ENCODE measurements around the gene CENPB. TPM values are rescaled to one million over a fixed set of nuclear protein-coding genes. Genes with fewer than 3 reads are reported as not detected.
A peak's percentile ranks its signal among the peaks of the same experiment; 100 is the strongest.

Gene CENPB
- total RNA-seq, 4 donors from 2014 or later: 57.0 to 81.4 (median 66.4) TPM

DNA sequence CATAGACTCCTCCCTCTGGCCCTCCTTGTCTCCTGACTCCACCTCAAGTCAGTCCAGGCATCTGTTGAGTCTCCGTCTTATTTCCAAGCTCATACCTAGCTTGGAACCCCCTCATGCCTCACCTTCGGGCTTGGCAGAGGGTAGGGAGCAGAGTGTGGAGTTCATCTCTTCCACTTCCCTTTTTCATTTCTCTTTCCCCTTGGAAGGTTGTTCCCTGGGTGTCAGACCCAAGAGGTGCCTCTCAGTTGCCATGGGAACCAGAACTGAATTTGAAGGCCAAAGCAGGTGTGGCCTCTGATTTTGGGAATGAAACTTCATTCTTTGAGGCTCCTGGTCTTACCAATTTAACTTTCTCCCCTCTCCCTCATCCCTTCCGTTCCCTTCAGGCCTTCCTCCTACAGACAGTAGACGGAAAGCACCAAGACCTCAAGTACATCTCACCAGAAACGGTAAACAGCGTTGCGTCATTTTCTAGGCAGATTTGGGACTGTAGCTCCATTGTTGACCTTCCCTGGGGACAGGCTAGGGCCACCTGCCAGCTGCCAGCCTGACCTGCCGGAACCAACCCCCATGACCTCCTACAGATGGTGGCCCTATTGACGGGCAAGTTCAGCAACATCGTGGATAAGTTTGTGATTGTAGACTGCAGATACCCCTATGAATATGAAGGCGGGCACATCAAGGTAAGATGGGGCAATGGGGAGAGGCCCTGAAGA lies 16.1 kb upstream of the CENPB start:
- H3K4me1 ChIP-seq: peaks cover 90% of the 10 kb centered on the region

GRCh38 chr20:3801846-3802245 lies 15.3 kb upstream of the CENPB start:
- no peak for DNase-seq (ENCODE audit: low spot score in 2 of 2)
- Histone ChIP-seq H3K27me3 (no peaks in the 10 kb centered on the region), H3K4me3 (no peak overlapping the region), H3K9me3 (no peaks in the 10 kb centered on the region), H3K4me1 (peaks cover 90% of the 10 kb centered on the region), H3K27ac (no peak overlapping the region), H3K36me3 (peaks cover 45% of the 10 kb centered on the region)
- 95% methylated on average over 8 of the region's 13 CpGs for WGBS
- TF ChIP-seq, protein P1, sequence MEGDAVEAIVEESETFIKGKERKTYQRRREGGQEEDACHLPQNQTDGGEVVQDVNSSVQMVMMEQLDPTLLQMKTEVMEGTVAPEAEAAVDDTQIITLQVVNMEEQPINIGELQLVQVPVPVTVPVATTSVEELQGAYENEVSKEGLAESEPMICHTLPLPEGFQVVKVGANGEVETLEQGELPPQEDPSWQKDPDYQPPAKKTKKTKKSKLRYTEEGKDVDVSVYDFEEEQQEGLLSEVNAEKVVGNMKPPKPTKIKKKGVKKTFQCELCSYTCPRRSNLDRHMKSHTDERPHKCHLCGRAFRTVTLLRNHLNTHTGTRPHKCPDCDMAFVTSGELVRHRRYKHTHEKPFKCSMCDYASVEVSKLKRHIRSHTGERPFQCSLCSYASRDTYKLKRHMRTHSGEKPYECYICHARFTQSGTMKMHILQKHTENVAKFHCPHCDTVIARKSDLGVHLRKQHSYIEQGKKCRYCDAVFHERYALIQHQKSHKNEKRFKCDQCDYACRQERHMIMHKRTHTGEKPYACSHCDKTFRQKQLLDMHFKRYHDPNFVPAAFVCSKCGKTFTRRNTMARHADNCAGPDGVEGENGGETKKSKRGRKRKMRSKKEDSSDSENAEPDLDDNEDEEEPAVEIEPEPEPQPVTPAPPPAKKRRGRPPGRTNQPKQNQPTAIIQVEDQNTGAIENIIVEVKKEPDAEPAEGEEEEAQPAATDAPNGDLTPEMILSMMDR (IDR thresholded peaks at IDR 0.05): no peak
- TF ChIP-seq POLR2AphosphoS5 (IDR thresholded peaks at IDR 0.05) (no peak), EP300 (IDR thresholded peaks at IDR 0.05) (no peak), POLR2A (IDR thresholded peaks at IDR 0.05) (no peak)

More for the DNA sequence above, 16.1 kb upstream of the CENPB start:
- no peak overlapping the region for H3K4me3 ChIP-seq
- no peaks in the 10 kb centered on the region for H3K9me3 ChIP-seq
- no peak overlapping the region for H3K27ac ChIP-seq
- 83% methylated on average over 11 of the region's 11 CpGs for WGBS
- no peak for TF ChIP-seq EP300 (IDR thresholded peaks at IDR 0.05)
- no peak for TF ChIP-seq POLR2A (IDR thresholded peaks at IDR 0.05)
- TF ChIP-seq, protein P1 (IDR thresholded peaks at IDR 0.05): no peak
- H3K36me3 ChIP-seq: peaks cover 45% of the 10 kb centered on the region
- no peaks in the 10 kb centered on the region for H3K27me3 ChIP-seq
- no peak for DNase-seq (ENCODE audit: low spot score in 2 of 2)

DNA sequence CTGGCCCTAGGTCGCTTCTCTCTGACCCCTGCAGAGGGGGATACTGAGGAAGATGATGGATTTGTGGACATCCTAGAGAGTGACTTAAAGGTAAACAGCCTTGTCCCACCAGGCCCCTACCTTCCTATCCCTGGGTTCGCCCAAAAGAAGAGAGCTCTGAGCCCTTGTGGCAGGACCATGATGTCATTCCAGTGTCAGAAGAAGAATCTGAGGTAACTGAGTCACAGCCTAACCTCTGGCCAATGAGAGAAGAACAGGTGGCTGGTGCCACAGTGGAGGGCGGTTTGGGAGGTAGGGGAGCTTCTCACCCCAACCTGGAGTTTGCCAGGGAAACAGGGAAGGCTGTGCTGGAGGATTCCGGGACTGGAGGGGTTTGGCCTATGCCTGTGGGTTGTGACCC lies 14.8 kb upstream of the CENPB start:
- H3K36me3 ChIP-seq: peaks cover 45% of the 10 kb centered on the region
- no peaks in the 10 kb centered on the region for H3K27me3 ChIP-seq
- H3K4me1 ChIP-seq: peaks cover 90% of the 10 kb centered on the region
- DNase-seq (ENCODE audit: low spot score in 2 of 2): no peak
- TF ChIP-seq, protein P1 (IDR thresholded peaks at IDR 0.05): no peak
- TF ChIP-seq EP300 (IDR thresholded peaks at IDR 0.05) (no peak), POLR2AphosphoS5 (IDR thresholded peaks at IDR 0.05) (no peak), POLR2A (IDR thresholded peaks at IDR 0.05) (no peak)
- H3K9me3 ChIP-seq: no peaks in the 10 kb centered on the region
- H3K4me3 ChIP-seq: no peak overlapping the region
- no peak overlapping the region for H3K27ac ChIP-seq
- WGBS: 83% methylated on average over 4 of the region's 4 CpGs

DNA sequence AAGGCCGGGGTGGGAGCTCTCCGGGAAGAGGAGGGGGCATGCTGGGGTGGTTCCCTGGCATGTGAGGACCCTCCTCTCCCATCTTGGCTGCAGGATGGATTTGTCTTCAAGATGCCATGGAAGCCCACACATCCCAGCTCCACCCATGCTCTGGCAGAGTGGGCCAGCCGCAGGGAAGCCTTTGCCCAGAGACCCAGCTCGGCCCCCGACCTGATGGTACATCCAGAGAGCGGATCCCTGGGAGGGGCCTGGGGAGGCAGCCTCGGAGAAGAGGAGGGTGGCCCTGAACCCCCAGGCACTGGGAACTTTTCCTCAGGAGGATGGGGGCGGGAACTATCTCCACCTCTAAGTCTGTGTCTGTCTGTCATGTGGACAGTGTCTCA lies 14.3 kb upstream of the CENPB start:
- WGBS: 62% methylated on average over 6 of the region's 8 CpGs
- peaks cover 45% of the 10 kb centered on the region for H3K36me3 ChIP-seq
- peaks cover 88% of the 10 kb centered on the region for H3K4me1 ChIP-seq
- H3K27me3 ChIP-seq: no peaks in the 10 kb centered on the region
- H3K27ac ChIP-seq: peak overlapping the region; percentile 30
- TF ChIP-seq POLR2AphosphoS5 (IDR thresholded peaks at IDR 0.05): no peak
- no peak for TF ChIP-seq EP300 (IDR thresholded peaks at IDR 0.05)
- TF ChIP-seq, protein P1 (IDR thresholded peaks at IDR 0.05): no peak
- TF ChIP-seq POLR2A (IDR thresholded peaks at IDR 0.05): no peak
- H3K9me3 ChIP-seq: no peaks in the 10 kb centered on the region
- no peak for DNase-seq (ENCODE audit: low spot score in 2 of 2)
- no peak overlapping the region for H3K4me3 ChIP-seq

DNA sequence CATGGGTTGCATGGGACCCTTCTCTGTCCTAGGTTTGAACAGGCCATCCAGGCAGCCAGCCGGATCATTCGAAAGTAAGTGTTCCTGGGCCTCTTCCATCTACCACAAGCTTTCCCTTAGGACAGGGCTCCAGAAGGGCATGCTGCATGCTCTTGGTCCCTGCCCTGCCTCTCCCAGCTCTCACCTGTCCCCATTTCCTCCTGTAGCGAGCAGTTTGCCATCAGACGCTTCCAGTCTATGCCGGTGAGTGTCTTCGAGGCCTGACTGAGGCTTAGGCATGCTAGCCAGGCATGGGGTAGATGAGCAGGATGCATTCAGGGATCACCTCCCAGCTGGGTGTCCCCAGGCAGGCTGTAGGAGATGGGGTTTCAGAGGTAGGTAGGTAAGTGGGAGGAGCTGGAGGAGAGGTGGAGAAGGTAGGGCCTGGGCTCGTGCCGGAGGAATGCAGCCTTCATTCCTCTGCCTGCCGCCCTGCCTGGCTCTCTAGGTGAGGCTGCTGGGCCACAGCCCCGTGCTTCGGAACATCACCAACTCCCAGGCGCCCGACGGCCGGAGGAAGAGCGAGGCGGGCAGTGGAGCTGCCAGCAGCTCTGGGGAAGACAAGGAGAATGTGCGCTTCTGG lies 13.8 kb upstream of the CENPB start:
- 54% methylated on average over 9 of the region's 18 CpGs for WGBS
- Histone ChIP-seq H3K4me3 (no peak overlapping the region), H3K4me1 (peaks cover 88% of the 10 kb centered on the region), H3K27ac (peak overlapping the region; percentile 30), H3K27me3 (no peaks in the 10 kb centered on the region), H3K9me3 (no peaks in the 10 kb centered on the region), H3K36me3 (peaks cover 45% of the 10 kb centered on the region)
- DNase-seq (ENCODE audit: low spot score in 2 of 2): no peak
- TF ChIP-seq, protein P1 (IDR thresholded peaks at IDR 0.05): no peak
- no peak for TF ChIP-seq POLR2A (IDR thresholded peaks at IDR 0.05)
- TF ChIP-seq POLR2AphosphoS5 (IDR thresholded peaks at IDR 0.05): no peak
- no peak for TF ChIP-seq EP300 (IDR thresholded peaks at IDR 0.05)
